ENCODE data around the gene ASIC3. TPM values are rescaled to one million over a fixed set of nuclear protein-coding genes. Genes with fewer than 3 reads are reported as not detected.

ASIC3 gene
- total and polyA plus RNA-seq, 4 donors: 0.37 to 3.9 (median 2.4) TPM

DNA sequence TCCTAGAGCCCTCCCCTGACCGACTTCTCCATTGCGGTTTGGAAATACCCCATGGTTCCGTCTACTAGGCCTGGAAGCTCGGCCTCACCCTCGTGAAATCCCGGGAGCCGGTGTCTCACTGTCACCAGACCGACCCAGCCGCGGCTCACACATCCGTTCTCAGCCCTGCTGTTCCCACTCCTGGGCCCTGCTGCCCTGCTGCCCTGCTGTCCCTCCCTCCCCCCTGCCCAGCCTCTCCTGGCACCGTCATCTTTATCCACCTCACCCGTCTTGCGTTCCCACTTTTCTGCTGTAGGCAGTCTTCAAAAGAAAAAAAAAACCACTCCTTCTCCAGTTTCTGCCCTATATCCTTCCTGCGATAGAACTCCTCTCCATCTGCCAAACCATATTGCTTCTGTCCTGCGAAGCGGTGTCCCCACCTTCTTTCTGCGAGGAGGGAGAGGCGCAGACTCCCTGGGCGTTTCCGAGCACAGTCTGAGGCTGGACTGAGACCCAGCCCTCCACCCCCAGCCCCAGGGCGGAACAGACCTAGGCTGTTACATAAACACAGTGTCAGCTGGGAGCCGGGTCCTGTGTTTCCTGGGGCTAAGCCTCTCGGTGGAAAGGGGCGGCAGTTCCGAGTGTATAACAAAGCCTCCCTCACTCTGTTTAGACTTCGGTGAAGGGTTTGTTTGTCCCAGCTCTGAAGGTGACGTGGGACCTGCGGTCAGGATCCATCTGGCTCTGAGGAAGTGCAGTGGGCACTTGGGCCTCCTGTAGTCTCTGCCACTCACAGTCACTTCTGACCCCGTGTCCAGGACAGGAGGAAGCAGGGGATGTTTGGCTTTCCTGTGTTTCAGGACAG, 40.7 kb downstream of the ASIC3 start:
- TF ChIP-seq, protein P1, sequence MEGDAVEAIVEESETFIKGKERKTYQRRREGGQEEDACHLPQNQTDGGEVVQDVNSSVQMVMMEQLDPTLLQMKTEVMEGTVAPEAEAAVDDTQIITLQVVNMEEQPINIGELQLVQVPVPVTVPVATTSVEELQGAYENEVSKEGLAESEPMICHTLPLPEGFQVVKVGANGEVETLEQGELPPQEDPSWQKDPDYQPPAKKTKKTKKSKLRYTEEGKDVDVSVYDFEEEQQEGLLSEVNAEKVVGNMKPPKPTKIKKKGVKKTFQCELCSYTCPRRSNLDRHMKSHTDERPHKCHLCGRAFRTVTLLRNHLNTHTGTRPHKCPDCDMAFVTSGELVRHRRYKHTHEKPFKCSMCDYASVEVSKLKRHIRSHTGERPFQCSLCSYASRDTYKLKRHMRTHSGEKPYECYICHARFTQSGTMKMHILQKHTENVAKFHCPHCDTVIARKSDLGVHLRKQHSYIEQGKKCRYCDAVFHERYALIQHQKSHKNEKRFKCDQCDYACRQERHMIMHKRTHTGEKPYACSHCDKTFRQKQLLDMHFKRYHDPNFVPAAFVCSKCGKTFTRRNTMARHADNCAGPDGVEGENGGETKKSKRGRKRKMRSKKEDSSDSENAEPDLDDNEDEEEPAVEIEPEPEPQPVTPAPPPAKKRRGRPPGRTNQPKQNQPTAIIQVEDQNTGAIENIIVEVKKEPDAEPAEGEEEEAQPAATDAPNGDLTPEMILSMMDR (IDR thresholded peaks at IDR 0.05; ENCODE audit: control extremely low read depth, extremely low read depth): no peak
- 11 to 21% methylated on average over 30 of the region's 30 CpGs for WGBS, 2 donors

DNA sequence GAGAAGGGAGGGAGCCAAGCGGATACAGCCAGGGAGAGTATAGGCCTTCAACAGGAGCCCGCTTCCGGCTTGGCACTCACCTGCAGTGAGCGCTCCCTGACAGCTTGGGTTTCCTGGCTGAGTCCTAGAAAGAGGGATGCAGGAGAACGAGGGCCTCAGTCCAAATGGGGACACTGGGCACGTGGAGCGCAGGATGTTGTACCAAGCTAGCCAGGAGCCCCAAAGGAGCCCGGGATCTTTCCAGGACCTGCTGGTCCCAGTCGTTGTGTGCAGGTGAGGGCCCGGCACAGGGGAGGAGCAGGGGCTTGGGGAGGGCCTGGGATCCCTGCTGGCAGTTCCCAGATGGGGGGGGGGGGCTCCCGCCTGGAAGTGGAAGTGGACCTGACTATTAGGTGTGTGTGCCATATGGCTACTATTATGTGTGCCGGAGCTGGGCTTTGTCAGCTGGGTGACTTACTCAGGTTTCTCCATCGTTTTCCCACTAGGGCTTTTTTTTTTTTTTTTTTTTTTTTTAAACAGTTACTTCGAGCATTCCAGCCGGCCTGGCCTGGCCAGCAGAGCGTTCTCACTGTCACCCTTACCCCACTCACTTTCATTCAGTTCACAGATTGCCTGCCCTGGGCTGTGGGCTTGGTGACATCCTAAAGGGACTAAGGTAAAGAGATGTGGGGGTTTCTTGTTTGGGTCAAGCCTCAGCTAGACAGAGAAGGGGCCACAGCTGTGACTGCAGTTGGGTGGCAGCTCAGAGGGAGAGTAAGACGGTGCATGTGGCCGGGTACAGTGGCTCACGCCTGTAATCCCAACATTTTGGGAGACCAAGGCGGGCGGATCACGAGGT, 41.8 kb downstream of the ASIC3 start:
- H3K27ac ChIP-seq (ENCODE audit: low read depth in 1 of 2, low read length in 1 of 2): peak overlapping the region; percentile 27 to 96
- no peak overlapping the region for H3K4me3 ChIP-seq
- ATAC-seq (ENCODE audit: insufficient read depth, low FRiP score) (no peak), DNase-seq (no peak)
- TF ChIP-seq, protein P1 (IDR thresholded peaks at IDR 0.05; ENCODE audit: control extremely low read depth, extremely low read depth): no peak
- H3K4me1 ChIP-seq (ENCODE audit: control insufficient read depth in 5 of 5, insufficient read depth in 5 of 5, low read length in 5 of 5): peaks cover 0 to 35% (median 17%) of the 10 kb centered on the region in 5 donors
- no peaks in the 10 kb centered on the region for H3K9me3 ChIP-seq (ENCODE audit: control insufficient read depth in 4 of 4, insufficient read depth in 3 of 4, low read length in 3 of 4)
- H3K27me3 ChIP-seq (ENCODE audit: control insufficient read depth in 3 of 3, insufficient read depth in 3 of 3, low read length in 2 of 3): no peaks in the 10 kb centered on the region
- peaks cover 0 to 3% (median 0%) of the 10 kb centered on the region in 4 donors for H3K36me3 ChIP-seq (ENCODE audit: control insufficient read depth in 4 of 4, insufficient read depth in 4 of 4, low read length in 4 of 4)
- peak overlapping the region in 1 of 2 donors; percentile 12 for H3K9ac ChIP-seq (ENCODE audit: insufficient read depth in 1 of 2, low read length in 2 of 2)
- 74 to 82% methylated on average over 20 to 22 of the region's 22 CpGs for WGBS, 2 donors

More for the DNA sequence above, 40.7 kb downstream of the ASIC3 start:
- H3K27ac ChIP-seq (ENCODE audit: low read depth in 1 of 2, low read length in 1 of 2): peak overlapping the region; percentile 62 to 96
- peak overlapping the region; percentile 12 to 73 for H3K9ac ChIP-seq (ENCODE audit: insufficient read depth in 1 of 2, low read length in 2 of 2)
- H3K36me3 ChIP-seq (ENCODE audit: control insufficient read depth in 4 of 4, insufficient read depth in 4 of 4, low read length in 4 of 4): peaks cover 0 to 3% (median 0%) of the 10 kb centered on the region in 4 donors
- H3K9me3 ChIP-seq (ENCODE audit: control insufficient read depth in 4 of 4, insufficient read depth in 3 of 4, low read length in 3 of 4): no peaks in the 10 kb centered on the region
- H3K4me3 ChIP-seq: peak overlapping the region; percentile 15
- H3K27me3 ChIP-seq (ENCODE audit: control insufficient read depth in 3 of 3, insufficient read depth in 3 of 3, low read length in 2 of 3): no peaks in the 10 kb centered on the region
- H3K4me1 ChIP-seq (ENCODE audit: control insufficient read depth in 5 of 5, insufficient read depth in 5 of 5, low read length in 5 of 5): peaks cover 0 to 38% (median 15%) of the 10 kb centered on the region in 5 donors
- ATAC-seq (ENCODE audit: insufficient read depth, low FRiP score): peak; percentile 21
- DNase-seq: peak; percentile 59 to 81 (median 72)

DNA sequence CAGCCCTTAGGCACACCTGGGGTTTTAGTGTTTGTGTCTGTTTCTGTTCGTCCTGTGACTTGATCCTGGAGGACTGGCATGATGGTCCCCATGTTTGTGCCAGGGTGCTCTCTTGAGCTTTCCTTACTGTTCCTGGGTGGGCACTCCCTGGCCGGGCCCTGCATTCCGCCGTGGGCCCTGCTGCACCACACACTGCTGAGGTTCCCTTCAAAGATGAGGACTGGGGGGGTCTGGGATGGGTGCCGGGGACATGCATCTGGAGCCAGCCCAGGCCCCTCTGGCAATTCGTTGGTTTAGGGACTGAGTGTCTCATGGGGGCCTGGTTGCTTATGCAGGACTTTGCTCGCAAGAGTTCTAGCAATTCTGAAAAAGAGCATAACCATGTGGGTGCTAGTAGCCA, 42.7 kb downstream of the ASIC3 start:
- peaks cover 0 to 28% (median 12%) of the 10 kb centered on the region in 5 donors for H3K4me1 ChIP-seq (ENCODE audit: control insufficient read depth in 5 of 5, insufficient read depth in 5 of 5, low read length in 5 of 5)
- H3K27ac ChIP-seq (ENCODE audit: low read depth in 1 of 2, low read length in 1 of 2): peak overlapping the region in 1 of 2 donors; percentile 15
- WGBS, 2 donors: 92% methylated on average over 7 of the region's 7 CpGs

More for the DNA sequence above, 42.7 kb downstream of the ASIC3 start:
- DNase-seq: no peak
- Histone ChIP-seq H3K9ac (ENCODE audit: insufficient read depth in 1 of 2, low read length in 2 of 2) (no peak overlapping the region), H3K4me3 (no peak overlapping the region), H3K9me3 (ENCODE audit: control insufficient read depth in 4 of 4, insufficient read depth in 3 of 4, low read length in 3 of 4) (no peaks in the 10 kb centered on the region), H3K36me3 (ENCODE audit: control insufficient read depth in 4 of 4, insufficient read depth in 4 of 4, low read length in 4 of 4) (peaks cover 0 to 3% (median 0%) of the 10 kb centered on the region in 4 donors), H3K27me3 (ENCODE audit: control insufficient read depth in 3 of 3, insufficient read depth in 3 of 3, low read length in 2 of 3) (no peaks in the 10 kb centered on the region)
- no peak for ATAC-seq (ENCODE audit: insufficient read depth, low FRiP score)
- TF ChIP-seq, protein P1 (IDR thresholded peaks at IDR 0.05; ENCODE audit: control extremely low read depth, extremely low read depth): no peak

Measured in lung (tissue), 12 donors.